PC-3 (cell line): ENCODE data around the gene ARSG. TPM values are rescaled to one million over a fixed set of nuclear protein-coding genes. Genes with fewer than 3 reads are reported as not detected.

ENCODE experiments used
- ATAC-seq: fragments of 200-7000 bp; cut with Tn5 transposase; 2 replicates; pipeline ENCODE4 v1.9.1; 2020; ENCODE audit warnings: mild to moderate bottlenecking, moderate library complexity
- BruUV-seq: library from RNA; stranded (reverse); fragments of 400-500 nt; replicated peaks from 2 replicates; lab custom pipeline; 2021; lab: Mats Ljungman, UMichigan
- CTCF ChIA-PET: fragments of 300-600 bp; sonication (Branson Sonifier 250); formaldehyde crosslinking; loops from one replicate; lab custom pipeline; 2022; ENCODE audit warnings: antibody characterized with exemption; lab: Charles Lee
- POLR2A ChIA-PET: fragments of 300-600 bp; sonication (Branson Sonifier 250); formaldehyde crosslinking; loops from one replicate; lab custom pipeline; 2022; ENCODE audit warnings: antibody characterized with exemption; ENCODE audit not compliant: unreplicated experiment; lab: Charles Lee
- DNase-seq: peaks from one replicate; pipeline ENCODE4 v3.0.0-alpha.2; 2015
- H2AFZ ChIP-seq: fragments of 300-600 bp; sonication (generic); 2 replicates; pipeline ENCODE4 v1.6.0; 2016; ENCODE audit warnings: antibody characterized with exemption, low read length
- H3F3A ChIP-seq: fragments of 300-600 bp; sonication (generic); one replicate; pipeline ENCODE4 v1.6.0; 2017; ENCODE audit warnings: antibody characterized with exemption, low read length, control low read depth, mild to moderate bottlenecking; ENCODE audit not compliant: unreplicated experiment
- H3K27ac ChIP-seq: fragments of 300-600 bp; sonication (generic); 2 replicates; pipeline ENCODE4 v1.5.1; 2016; ENCODE audit warnings: mild to moderate bottlenecking, low read length
- H3K27me3 ChIP-seq: fragments of 300-600 bp; sonication (generic); 2 replicates; pipeline ENCODE4 v1.6.1; 2016; ENCODE audit warnings: low read length, mixed read lengths
- H3K36me3 ChIP-seq: fragments of 300-600 bp; sonication (generic); 2 replicates; pipeline ENCODE4 v1.6.1; 2016; ENCODE audit warnings: low read depth, mixed run types, low read length, mixed read lengths
- H3K4me1 ChIP-seq: fragments of 300-600 bp; sonication (generic); 2 replicates; pipeline ENCODE4 v1.5.1; 2016; ENCODE audit warnings: low read length; ENCODE audit not compliant: insufficient read depth
- H3K4me2 ChIP-seq: fragments of 300-600 bp; sonication (generic); 2 replicates; pipeline ENCODE4 v1.6.0; 2016; ENCODE audit warnings: low read length
- H3K4me3 ChIP-seq: fragments of 300-600 bp; sonication (generic); 2 replicates; pipeline ENCODE4 v1.5.1; 2016; ENCODE audit warnings: mild to moderate bottlenecking, low read length, mixed read lengths
- H3K79me2 ChIP-seq: fragments of 300-600 bp; sonication (generic); 2 replicates; pipeline ENCODE4 v1.6.1; 2017; ENCODE audit warnings: low read length, mixed read lengths
- H3K9ac ChIP-seq: fragments of 300-600 bp; sonication (generic); 2 replicates; pipeline ENCODE4 v1.6.0; 2016; ENCODE audit warnings: mild to moderate bottlenecking, low read length
- H3K9me2 ChIP-seq: fragments of 300-600 bp; sonication (generic); replicated peaks from 2 replicates; pipeline ENCODE4 v1.6.1; 2016; ENCODE audit warnings: mixed run types, low read length, mixed read lengths
- H3K9me3 ChIP-seq: fragments of 300-600 bp; sonication (generic); 2 replicates; pipeline ENCODE4 v1.6.1; 2016; ENCODE audit warnings: low read length, mixed read lengths
- H4K20me1 ChIP-seq: fragments of 300-600 bp; sonication (generic); 2 replicates; pipeline ENCODE4 v1.6.1; 2016; ENCODE audit warnings: low read length, mixed read lengths
- CTCF ChIP-seq: fragments of 300-600 bp; sonication (generic); conservative IDR thresholded peaks from 2 replicates; pipeline ENCODE4 v1.5.1; 2017; ENCODE audit warnings: antibody characterized with exemption, low read depth, mild to moderate bottlenecking, low read length
- EZH2 ChIP-seq: fragments of 300-600 bp; sonication (generic); IDR thresholded peaks from one replicate; pipeline ENCODE4 v1.6.1; 2017; ENCODE audit warnings: antibody characterized with exemption, mild to moderate bottlenecking, low read length; ENCODE audit not compliant: unreplicated experiment
- EZH2phosphoT487 ChIP-seq: fragments of 300-600 bp; sonication (generic); IDR thresholded peaks from 2 replicates; pipeline ENCODE4 v1.6.1; 2018; ENCODE audit warnings: mild to moderate bottlenecking, antibody characterized with exemption, low read length, borderline replicate concordance
- intact Hi-C: fragments of 100-400 bp; cut with micrococcal nuclease; formaldehyde crosslinking; loops from 2 replicates; pipeline ENCODE4 v1.9.0; 2023
- total RNA-seq: library from RNA; depleted of rRNA; stranded (reverse); fragments of >200 nt; gene quantifications from 2 replicates; pipeline ENCODE4 v1.2.3, GENCODE V29; 2014

ARSG gene
- total RNA-seq, 1 experiment from 2014 or later = 2.1 TPM

- DNase-seq (no peak), ATAC-seq (no peak)
- H3K4me2 ChIP-seq = no peak overlapping the region
- H3K9me3 ChIP-seq = no peaks in the 10 kb centered on the region
- H3K27ac ChIP-seq = no peak overlapping the region
- H3K9me2 ChIP-seq = no peaks in the 10 kb centered on the region
- no peaks in the 10 kb centered on the region for H4K20me1 ChIP-seq
- no peaks in the 10 kb centered on the region for H3F3A ChIP-seq
- H3K79me2 ChIP-seq = no peaks in the 10 kb centered on the region
- ChIA-PET POLR2A (no interaction called here), CTCF (no interaction called here)
- H3K36me3 ChIP-seq = no peaks in the 10 kb centered on the region
- peaks cover 13% of the 10 kb centered on the region for H3K4me1 ChIP-seq
- no peak for TF ChIP-seq CTCF
- no peak for TF ChIP-seq EZH2
- no peak overlapping the region for H2AFZ ChIP-seq
- H3K4me3 ChIP-seq = no peak overlapping the region
- no TSS peak for BruUV-seq
- H3K27me3 ChIP-seq = no peaks in the 10 kb centered on the region
- H3K9ac ChIP-seq = no peak overlapping the region
- intact Hi-C loops = loop anchor here (5.0 kb wide), 1 partner anchor 35 kb away; no protein-coding TSS in a partner anchor
These were observed 96.3 kb downstream of the ARSG start for GRCh38 chr17:68387435-68388218.

DNA sequence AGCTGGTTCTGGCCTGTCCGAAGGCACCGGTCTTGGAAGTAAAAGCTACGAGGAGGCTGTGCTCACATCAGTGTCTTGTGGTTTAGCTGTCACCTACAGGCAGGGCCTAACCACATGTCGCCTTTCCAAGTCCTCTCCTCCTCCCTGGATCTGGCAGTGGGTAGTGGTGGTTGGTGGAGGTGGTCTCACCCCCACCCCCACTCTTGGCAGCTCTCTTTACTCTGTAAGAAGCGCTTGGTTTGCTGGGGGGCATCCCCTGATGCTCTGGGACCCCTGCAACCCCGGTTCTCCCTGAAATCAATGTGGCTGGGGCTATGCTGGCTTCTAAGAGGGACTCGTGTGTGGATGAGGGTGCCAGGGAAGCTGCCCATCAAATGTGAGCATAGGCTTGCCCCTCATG is 97.7 kb downstream of the ARSG start:
- DNase-seq = no peak
- Histone ChIP-seq H3K4me2 (no peak overlapping the region), H3K27ac (no peak overlapping the region), H3K27me3 (no peaks in the 10 kb centered on the region), H3F3A (no peaks in the 10 kb centered on the region), H2AFZ (no peak overlapping the region), H3K4me3 (no peak overlapping the region), H3K9ac (no peak overlapping the region), H4K20me1 (no peaks in the 10 kb centered on the region), H3K9me3 (no peaks in the 10 kb centered on the region), H3K9me2 (no peaks in the 10 kb centered on the region), H3K36me3 (no peaks in the 10 kb centered on the region), H3K4me1 (peaks cover 7% of the 10 kb centered on the region), H3K79me2 (no peaks in the 10 kb centered on the region)
- POLR2A ChIA-PET = no interaction called here
- CTCF ChIA-PET = no interaction called here
- intact Hi-C loops = loop anchor here (5.0 kb wide), 1 partner anchor 37 kb away; no protein-coding TSS in a partner anchor
- ATAC-seq = no peak
- no TSS peak for BruUV-seq
- TF ChIP-seq EZH2 (no peak), EZH2phosphoT487 (no peak), CTCF (no peak)

DNA sequence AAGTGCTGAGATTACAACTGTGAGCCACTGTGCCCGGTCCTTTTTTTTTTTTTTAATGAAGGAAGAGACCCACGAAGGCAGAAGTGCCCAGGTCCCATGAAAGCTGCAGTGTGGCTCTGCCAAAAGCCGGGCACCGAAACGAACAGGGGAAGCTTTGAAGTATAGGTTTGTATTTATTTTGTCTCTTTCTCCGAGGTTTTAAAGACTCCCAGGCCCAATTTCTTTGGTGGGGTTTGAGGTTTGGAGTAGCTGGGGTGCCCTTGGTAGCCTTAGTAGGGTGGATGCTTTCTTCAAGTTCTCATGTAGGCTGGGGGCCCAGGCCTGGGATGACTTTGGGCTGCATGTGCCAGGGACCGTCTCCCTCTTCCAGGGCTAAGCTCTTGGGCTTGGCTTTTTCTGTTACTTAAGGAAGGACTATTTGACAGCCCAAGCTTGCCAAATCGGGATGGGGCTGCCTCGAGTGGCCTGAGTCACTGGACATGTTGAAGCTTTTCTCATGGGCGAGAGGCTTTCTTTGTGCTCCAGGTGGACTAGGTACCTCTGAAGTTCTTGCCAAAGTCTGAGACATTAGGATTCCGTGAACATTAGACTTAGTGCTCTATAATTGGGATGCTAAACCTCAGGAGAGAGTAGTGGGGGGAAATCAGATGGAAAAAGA is 99.7 kb downstream of the ARSG start:
- Histone ChIP-seq H4K20me1 (no peaks in the 10 kb centered on the region), H3K36me3 (no peaks in the 10 kb centered on the region), H3K27me3 (no peaks in the 10 kb centered on the region), H3K9me2 (no peaks in the 10 kb centered on the region), H3F3A (no peaks in the 10 kb centered on the region), H3K9ac (no peak overlapping the region), H3K9me3 (no peaks in the 10 kb centered on the region), H3K4me3 (no peak overlapping the region), H2AFZ (no peak overlapping the region), H3K4me2 (no peak overlapping the region), H3K4me1 (peaks cover 7% of the 10 kb centered on the region), H3K27ac (no peak overlapping the region), H3K79me2 (no peaks in the 10 kb centered on the region)
- no peak for ATAC-seq
- BruUV-seq = no TSS peak
- CTCF ChIA-PET = no interaction called here
- intact Hi-C loops = no loop called here
- no peak for TF ChIP-seq EZH2phosphoT487
- TF ChIP-seq EZH2 = no peak
- POLR2A ChIA-PET = no interaction called here
- no peak for DNase-seq
